ENCODE data around the gene MCAT.
A peak's percentile ranks its signal among the peaks of the same experiment; 100 is the strongest.

Gene MCAT

GRCh38 chr22:43142880-43143562 lies at the start of gene MCAT:
MCAT (minus strand) TSS chr22:43143398; CDS start chr22:43143348, 50 bp downstream.
- peak; percentile 54 to 62 for DNase-seq (ENCODE audit: low read depth in 2 of 2, low spot score in 1 of 2)

- DNase-seq (ENCODE audit: low read depth in 2 of 2, low spot score in 1 of 2), result no peak
These were observed 48.6 kb upstream of the MCAT start for GRCh38 chr22:43191831-43192230.

GRCh38 chr22:43188829-43189545 lies 45.8 kb upstream of the MCAT start:
- no peak for DNase-seq (ENCODE audit: low read depth in 2 of 2, low spot score in 1 of 2)

DNA sequence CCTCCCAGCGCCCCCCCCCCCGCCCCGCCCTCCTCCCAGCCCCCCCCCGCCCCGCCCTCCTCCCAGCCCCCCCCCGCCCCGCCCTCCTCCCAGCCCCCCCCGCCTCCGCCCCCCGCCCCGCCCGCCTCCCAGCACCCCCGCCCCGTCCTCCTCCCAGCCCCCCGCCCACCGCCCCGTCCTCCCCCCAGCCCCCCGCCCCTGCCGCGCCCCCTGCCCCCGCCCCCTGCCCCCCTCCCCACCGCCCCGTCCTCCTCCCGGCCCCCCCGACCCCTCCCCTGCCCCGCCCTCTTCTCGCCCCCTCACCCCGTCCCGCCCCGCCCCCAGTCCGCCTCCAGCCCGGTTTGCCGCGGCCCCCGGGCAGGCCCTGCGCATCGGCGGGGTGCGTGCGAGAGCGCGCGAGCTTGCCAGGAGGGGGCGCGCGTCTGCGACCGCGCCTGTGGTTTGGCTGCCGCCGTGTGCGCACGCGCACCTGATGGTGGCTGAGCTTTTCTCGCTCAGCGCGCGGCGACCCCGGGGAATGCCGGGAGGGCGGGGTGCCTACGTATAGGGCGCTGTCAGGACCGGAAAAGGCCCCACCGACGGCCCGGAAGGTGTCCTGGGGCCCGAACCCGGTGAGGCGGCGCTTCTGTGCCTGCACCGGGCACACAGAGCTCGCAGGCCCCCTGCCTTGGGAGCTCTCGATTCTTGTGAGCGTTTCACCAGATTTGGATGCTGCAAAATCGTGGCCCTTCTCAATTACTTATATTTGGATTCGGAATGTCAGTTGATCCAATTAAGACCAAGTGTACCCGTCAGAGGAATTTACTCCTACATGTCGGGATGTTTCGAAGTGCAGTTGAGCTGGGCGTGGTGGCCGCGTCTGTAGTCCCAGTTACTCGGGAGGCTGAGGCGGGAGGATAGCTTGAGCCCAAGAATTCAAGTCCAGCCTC lies 44.2 kb upstream of the MCAT start:
- DNase-seq (ENCODE audit: low read depth in 2 of 2, low spot score in 1 of 2), result peak; percentile 80 to 90

DNA sequence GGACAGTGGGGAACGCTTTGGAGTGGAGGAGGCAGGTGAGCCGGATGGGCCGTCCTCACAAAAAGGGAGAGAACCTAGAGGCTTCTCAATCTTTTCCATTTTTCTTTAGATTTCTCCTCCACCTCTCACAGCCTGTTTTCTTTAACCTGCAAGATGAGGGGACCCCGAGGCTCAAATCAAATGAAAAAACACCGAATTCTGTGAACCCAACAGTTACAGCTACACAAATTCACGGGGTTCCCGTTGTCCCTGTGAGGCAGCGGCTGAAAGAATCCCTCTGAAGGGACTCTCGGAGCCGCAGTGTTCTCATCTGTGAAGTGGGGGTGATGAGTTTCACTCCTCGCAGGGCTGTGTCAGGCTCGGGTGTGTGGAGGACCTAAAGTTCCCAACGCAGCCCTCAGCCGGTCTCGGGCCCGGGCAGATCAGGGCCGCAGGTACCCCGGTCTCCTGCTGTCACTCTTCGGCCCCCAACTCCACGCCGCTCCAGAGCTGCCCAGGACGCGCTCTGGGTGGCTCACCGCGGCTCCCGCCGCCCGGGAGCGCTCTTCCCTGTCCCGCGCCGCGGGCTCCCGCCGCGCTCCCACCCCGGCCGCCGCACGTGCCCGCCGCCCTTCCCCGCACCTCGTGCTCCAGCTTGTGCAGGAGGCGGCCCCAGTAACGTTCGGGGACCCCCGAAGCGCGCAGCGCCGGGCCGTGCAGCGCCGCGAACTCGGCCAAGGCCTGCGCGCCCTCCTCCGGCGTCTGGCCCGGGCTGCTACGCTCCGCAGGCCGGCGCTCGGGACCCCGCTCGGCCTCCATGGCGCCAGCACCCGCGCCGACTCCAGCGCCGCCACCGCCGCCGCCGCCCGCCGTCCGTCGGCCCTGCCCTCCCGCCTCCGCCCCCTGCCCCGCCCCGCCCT lies 43.3 kb upstream of the MCAT start, which contains the start of gene TTLL12:
TSS of gene TTLL12 (minus strand) at position 863 of the 899 bp plus-strand sequence. CDS start at position 798, 65 bp downstream.
- peak in 1 of 2 donors; percentile 35 for DNase-seq (ENCODE audit: low read depth in 2 of 2, low spot score in 1 of 2)

- no peak for DNase-seq (ENCODE audit: low read depth in 2 of 2, low spot score in 1 of 2)
These were observed 42.7 kb upstream of the MCAT start for GRCh38 chr22:43185860-43186261.

DNA sequence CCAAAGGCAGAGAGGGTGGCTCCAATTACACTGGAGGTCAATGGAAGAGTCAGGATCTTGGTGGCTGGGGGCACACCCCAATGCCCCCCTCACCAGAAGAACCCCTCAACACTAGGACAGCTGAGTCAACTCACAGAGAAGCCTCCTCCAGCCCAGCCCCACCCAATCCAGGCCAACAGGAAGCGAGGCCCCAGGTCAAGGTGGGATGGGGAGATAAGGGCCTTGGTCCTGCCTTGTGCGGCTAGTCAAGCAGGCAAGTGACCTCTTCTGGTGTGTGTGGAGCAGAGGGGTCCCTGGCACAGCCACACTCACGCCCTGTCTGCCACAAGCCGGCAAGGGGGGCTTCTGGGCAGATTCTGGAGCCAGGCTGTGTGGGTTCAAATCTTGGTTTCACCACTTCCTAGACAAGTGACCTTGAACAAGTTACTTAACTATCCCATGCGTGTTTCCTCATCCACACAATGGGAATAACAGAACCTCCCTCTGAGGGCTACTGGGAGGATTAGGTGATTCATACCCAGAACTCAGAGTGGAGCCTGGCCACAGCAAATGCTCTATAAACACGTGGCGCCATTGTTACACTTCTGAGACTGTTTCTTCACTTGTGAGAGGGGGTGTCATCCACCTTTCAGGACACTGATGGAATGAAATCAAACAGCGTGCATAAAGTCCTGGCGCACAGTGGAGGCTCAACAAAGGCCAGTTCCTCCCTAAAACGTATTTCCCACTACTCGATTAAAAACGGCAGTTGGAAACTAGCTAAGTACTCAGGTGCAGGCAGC lies 40.5 kb upstream of the MCAT start:
- DNase-seq (ENCODE audit: low read depth in 2 of 2, low spot score in 1 of 2), result no peak

- DNase-seq (ENCODE audit: low read depth in 2 of 2, low spot score in 1 of 2), result no peak
These were observed 39.5 kb upstream of the MCAT start for GRCh38 chr22:43182726-43183125.

- DNase-seq (ENCODE audit: low read depth in 2 of 2, low spot score in 1 of 2), result no peak
These were observed 38.9 kb upstream of the MCAT start for GRCh38 chr22:43182118-43182517.

- no peak for DNase-seq (ENCODE audit: low read depth in 2 of 2, low spot score in 1 of 2)
These were observed 38.3 kb upstream of the MCAT start for GRCh38 chr22:43181321-43182076.

DNA sequence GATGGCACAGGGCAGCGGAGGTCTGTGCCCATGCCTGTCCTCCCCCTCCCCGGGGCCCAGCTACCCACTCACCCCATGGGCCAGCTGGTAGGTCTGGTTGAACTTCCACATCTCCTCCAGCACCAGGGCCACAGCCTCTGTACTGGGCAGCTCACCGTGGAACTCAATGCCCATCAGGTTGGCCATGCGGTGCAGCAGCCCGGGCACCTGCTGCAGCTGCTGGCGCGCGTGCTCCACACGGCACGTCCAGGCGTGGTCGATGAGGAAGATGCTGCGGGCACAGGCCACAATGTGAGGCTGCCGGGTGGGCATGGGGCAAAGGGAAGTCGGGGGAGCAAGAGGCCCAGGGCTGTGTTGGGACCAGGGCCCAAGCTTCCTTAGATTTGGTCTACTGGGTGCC lies 37.5 kb upstream of the MCAT start:
- DNase-seq (ENCODE audit: low read depth in 2 of 2, low spot score in 1 of 2), result no peak

DNA sequence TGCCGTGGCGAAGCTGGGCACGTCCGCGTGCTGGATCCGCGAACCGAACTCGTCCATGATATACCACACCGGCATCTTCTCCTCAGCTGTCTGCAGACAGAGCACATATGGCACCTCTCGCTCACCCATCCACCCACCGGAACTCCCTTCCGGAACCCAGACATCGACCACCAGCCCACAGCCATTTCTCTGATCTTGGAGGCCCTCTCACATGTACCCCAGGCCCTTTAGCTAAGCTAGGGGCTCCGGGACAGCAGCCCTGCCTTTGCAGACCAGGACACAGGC lies 36.7 kb upstream of the MCAT start:
- DNase-seq (ENCODE audit: low read depth in 2 of 2, low spot score in 1 of 2), result no peak

GRCh38 chr22:43179146-43179910 lies 36.1 kb upstream of the MCAT start:
- no peak for DNase-seq (ENCODE audit: low read depth in 2 of 2, low spot score in 1 of 2)

- no peak for DNase-seq (ENCODE audit: low read depth in 2 of 2, low spot score in 1 of 2)
These were observed 34.3 kb upstream of the MCAT start for GRCh38 chr22:43177479-43177878.

GRCh38 chr22:43176090-43176489 lies 32.9 kb upstream of the MCAT start:
- no peak for DNase-seq (ENCODE audit: low read depth in 2 of 2, low spot score in 1 of 2)

- DNase-seq (ENCODE audit: low read depth in 2 of 2, low spot score in 1 of 2), result no peak
These were observed 31.8 kb upstream of the MCAT start for GRCh38 chr22:43174941-43175531.

DNA sequence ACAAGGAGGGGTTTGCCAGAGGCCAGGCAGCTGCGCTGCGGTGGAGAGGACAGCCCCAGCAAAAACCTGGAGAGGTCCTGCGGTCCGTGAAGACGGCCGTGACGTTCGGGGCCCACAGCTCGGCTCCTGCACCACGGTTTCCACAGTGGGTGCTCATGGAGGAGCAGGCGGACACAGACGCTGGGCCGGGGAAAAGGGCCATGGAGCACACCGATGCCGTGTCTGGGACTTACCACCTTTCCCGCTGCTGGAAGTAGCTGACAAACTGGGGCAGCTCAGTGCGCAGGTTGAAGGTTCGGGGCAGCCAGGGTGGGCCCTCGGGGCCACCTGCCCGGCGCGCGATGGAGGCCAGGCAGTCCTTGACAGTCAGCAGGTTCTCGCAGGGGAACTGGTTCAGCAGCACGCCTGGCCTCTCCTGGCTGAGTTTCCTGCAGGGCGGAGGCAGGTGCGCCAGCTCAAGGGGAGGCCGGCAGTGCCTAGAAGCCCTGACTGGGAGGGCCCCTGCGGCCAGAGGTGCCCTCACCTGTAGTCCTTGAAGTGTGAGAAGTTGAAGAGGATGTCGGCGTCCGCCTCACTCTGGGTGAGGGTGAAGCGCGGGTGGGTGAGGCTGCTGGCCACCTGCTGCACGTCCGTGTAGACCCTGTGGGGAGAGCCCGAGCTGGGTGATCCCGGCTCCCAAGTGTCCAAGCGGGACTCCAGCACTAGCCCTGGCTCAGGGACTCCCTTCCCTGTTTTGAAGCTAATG lies 30.9 kb upstream of the MCAT start:
- DNase-seq (ENCODE audit: low read depth in 2 of 2, low spot score in 1 of 2), result no peak
